Activated CD4-positive, alpha-beta T cell treated with anti-CD3 and anti-CD28 coated beads, Interleukin-2, Interleukin-6, amounts not matched to agents 100 ng/mL and 50 ng/mL, durations not matched to agents 16 hours and 8 hours (primary cell): ENCODE results near the gene SLC46A2.
A peak's percentile ranks its signal among the peaks of the same experiment; 100 is the strongest.

Experiments
- DNase-seq: peaks from one replicate; pipeline ENCODE4 v3.0.0-alpha.2; 2020

Gene SLC46A2

GRCh38 chr9:112885324-112885723 is 5.4 kb downstream of the SLC46A2 start:
- DNase-seq: no peak

GRCh38 chr9:112884721-112885120 is 6.0 kb downstream of the SLC46A2 start:
- no peak for DNase-seq

- no peak for DNase-seq
Observed at GRCh38 chr9:112884101-112884500, 6.6 kb downstream of the SLC46A2 start.

GRCh38 chr9:112881331-112881730 is 9.3 kb downstream of the SLC46A2 start:
- no peak for DNase-seq

- no peak for DNase-seq
Observed at GRCh38 chr9:112880650-112881049, 10.0 kb downstream of the SLC46A2 start.

GRCh38 chr9:112878752-112879151 is 11.9 kb downstream of the SLC46A2 start:
- DNase-seq: no peak

- DNase-seq: no peak
Observed at GRCh38 chr9:112873773-112874405, 16.8 kb downstream of the SLC46A2 start.

- no peak for DNase-seq
Observed at GRCh38 chr9:112872019-112872418, 18.7 kb downstream of the SLC46A2 start.

GRCh38 chr9:112870556-112870955 is 20.1 kb downstream of the SLC46A2 start:
- no peak for DNase-seq

GRCh38 chr9:112869917-112870316 is 20.8 kb downstream of the SLC46A2 start:
- DNase-seq: no peak

- DNase-seq: no peak
Observed at GRCh38 chr9:112869041-112869529, 21.6 kb downstream of the SLC46A2 start.

GRCh38 chr9:112868461-112868860 is 22.2 kb downstream of the SLC46A2 start:
- no peak for DNase-seq

- DNase-seq: peak; percentile 51
Observed at GRCh38 chr9:112867275-112867991, 23.2 kb downstream of the SLC46A2 start.

- DNase-seq: no peak
Observed at GRCh38 chr9:112866662-112867274, 23.9 kb downstream of the SLC46A2 start.

GRCh38 chr9:112864982-112865381 is 25.7 kb downstream of the SLC46A2 start:
- DNase-seq: no peak

- DNase-seq: no peak
Observed at GRCh38 chr9:112864403-112864802, 26.3 kb downstream of the SLC46A2 start.

- no peak for DNase-seq
Observed at GRCh38 chr9:112863746-112864145, 26.9 kb downstream of the SLC46A2 start.

- no peak for DNase-seq
Observed at GRCh38 chr9:112863214-112863613, 27.5 kb downstream of the SLC46A2 start.

GRCh38 chr9:112861638-112862555 is 28.8 kb downstream of the SLC46A2 start:
- no peak for DNase-seq

- DNase-seq: no peak
Observed at GRCh38 chr9:112861155-112861554, 29.5 kb downstream of the SLC46A2 start.

- no peak for DNase-seq
Observed at GRCh38 chr9:112860451-112860850, 30.2 kb downstream of the SLC46A2 start.

- DNase-seq: no peak
Observed at GRCh38 chr9:112858625-112859147, 32.0 kb downstream of the SLC46A2 start.

GRCh38 chr9:112858005-112858404 is 32.7 kb downstream of the SLC46A2 start:
- DNase-seq: no peak
